HL-60 (cell line): ENCODE measurements around the gene CBFA2T2.
"Not testable (repeated sequence)": the region's sequence is repeated elsewhere in the genome, so short reads cannot be mapped to it uniquely, and the experiment has no call there.

Experiments used
- DNase-seq, 2 experiments: peaks; one replicate each; pipeline ENCODE4 v3.0.0-alpha.2; 2010 to 2020; ENCODE audit warnings: low read depth in 1 of 2, low spot score in 1 of 2
- H3K27ac ChIP-seq: fragments of 250-450 bp; sonication (Bioruptor Pico); replicated peaks from 2 replicates; pipeline ENCODE4 v1.5.1; 2020; ENCODE audit warnings: mild to moderate bottlenecking, moderate library complexity
- H3K27me3 ChIP-seq: fragments of 250-450 bp; sonication (Bioruptor Pico); 2 replicates; pipeline ENCODE4 v1.5.1; 2021; ENCODE audit warnings: mild to moderate bottlenecking, moderate library complexity; ENCODE audit not compliant: insufficient read depth, poor library complexity, severe bottlenecking
- H3K4me3 ChIP-seq: replicated peaks from 2 replicates; pipeline ENCODE4 v1.5.1; 2011; ENCODE audit warnings: mild to moderate bottlenecking, control low read depth, low read length; ENCODE audit not compliant: insufficient read depth
- GABPA ChIP-seq: IDR thresholded peaks from 2 replicates; pipeline ENCODE4 v1.6.1; 2012; ENCODE audit warnings: low read depth
- POLR2AphosphoS5 ChIP-seq: IDR thresholded peaks from 2 replicates; pipeline ENCODE4 v1.6.1; 2012; ENCODE audit warnings: low read depth
- SPI1 ChIP-seq: IDR thresholded peaks from 2 replicates; pipeline ENCODE4 v1.6.1; 2012; ENCODE audit warnings: low read depth, mild to moderate bottlenecking, borderline replicate concordance
- TF ChIP-seq, protein P1 (sequence below): IDR thresholded peaks from 2 replicates; pipeline ENCODE4 v1.6.1; 2012; ENCODE audit warnings: low read depth; ENCODE audit not compliant: insufficient replicate concordance
- TF ChIP-seq, protein P2 (sequence below): IDR thresholded peaks from one replicate; pipeline ENCODE4 v1.5.1; 2011; ENCODE audit warnings: low read length, control low read depth, inconsistent platforms; ENCODE audit not compliant: insufficient read depth

The CBFA2T2 gene

DNA sequence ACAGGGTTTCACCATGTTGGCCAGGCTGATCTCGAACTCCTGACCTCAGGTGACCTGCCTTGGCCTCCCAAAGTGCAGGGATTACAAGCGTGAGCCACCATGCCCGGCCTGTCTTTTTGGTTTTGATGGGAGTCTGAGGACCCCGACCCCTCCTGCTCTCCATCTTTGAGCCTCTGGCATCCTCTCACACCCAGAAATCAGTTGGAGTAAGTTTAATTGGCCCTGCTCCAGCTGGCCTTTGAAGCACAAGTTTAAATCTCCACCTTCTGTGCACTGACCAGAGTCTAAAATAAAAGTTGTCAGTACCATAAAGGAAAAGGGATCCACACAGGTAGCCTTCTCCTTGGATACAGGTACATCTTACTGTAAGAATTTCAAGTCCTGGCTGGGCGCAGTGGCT lies 156.3 kb downstream of the CBFA2T2 start:
- Histone ChIP-seq H3K4me3 (no peak overlapping the region), H3K27me3 (no peaks in the 10 kb centered on the region), H3K27ac (no peak overlapping the region)
- TF ChIP-seq, protein P1, sequence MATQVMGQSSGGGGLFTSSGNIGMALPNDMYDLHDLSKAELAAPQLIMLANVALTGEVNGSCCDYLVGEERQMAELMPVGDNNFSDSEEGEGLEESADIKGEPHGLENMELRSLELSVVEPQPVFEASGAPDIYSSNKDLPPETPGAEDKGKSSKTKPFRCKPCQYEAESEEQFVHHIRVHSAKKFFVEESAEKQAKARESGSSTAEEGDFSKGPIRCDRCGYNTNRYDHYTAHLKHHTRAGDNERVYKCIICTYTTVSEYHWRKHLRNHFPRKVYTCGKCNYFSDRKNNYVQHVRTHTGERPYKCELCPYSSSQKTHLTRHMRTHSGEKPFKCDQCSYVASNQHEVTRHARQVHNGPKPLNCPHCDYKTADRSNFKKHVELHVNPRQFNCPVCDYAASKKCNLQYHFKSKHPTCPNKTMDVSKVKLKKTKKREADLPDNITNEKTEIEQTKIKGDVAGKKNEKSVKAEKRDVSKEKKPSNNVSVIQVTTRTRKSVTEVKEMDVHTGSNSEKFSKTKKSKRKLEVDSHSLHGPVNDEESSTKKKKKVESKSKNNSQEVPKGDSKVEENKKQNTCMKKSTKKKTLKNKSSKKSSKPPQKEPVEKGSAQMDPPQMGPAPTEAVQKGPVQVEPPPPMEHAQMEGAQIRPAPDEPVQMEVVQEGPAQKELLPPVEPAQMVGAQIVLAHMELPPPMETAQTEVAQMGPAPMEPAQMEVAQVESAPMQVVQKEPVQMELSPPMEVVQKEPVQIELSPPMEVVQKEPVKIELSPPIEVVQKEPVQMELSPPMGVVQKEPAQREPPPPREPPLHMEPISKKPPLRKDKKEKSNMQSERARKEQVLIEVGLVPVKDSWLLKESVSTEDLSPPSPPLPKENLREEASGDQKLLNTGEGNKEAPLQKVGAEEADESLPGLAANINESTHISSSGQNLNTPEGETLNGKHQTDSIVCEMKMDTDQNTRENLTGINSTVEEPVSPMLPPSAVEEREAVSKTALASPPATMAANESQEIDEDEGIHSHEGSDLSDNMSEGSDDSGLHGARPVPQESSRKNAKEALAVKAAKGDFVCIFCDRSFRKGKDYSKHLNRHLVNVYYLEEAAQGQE = no peak
- TF ChIP-seq GABPA (no peak), SPI1 (no peak), POLR2AphosphoS5 (no peak)
- TF ChIP-seq, protein P2, sequence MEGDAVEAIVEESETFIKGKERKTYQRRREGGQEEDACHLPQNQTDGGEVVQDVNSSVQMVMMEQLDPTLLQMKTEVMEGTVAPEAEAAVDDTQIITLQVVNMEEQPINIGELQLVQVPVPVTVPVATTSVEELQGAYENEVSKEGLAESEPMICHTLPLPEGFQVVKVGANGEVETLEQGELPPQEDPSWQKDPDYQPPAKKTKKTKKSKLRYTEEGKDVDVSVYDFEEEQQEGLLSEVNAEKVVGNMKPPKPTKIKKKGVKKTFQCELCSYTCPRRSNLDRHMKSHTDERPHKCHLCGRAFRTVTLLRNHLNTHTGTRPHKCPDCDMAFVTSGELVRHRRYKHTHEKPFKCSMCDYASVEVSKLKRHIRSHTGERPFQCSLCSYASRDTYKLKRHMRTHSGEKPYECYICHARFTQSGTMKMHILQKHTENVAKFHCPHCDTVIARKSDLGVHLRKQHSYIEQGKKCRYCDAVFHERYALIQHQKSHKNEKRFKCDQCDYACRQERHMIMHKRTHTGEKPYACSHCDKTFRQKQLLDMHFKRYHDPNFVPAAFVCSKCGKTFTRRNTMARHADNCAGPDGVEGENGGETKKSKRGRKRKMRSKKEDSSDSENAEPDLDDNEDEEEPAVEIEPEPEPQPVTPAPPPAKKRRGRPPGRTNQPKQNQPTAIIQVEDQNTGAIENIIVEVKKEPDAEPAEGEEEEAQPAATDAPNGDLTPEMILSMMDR = no peak
- no peak for DNase-seq

DNA sequence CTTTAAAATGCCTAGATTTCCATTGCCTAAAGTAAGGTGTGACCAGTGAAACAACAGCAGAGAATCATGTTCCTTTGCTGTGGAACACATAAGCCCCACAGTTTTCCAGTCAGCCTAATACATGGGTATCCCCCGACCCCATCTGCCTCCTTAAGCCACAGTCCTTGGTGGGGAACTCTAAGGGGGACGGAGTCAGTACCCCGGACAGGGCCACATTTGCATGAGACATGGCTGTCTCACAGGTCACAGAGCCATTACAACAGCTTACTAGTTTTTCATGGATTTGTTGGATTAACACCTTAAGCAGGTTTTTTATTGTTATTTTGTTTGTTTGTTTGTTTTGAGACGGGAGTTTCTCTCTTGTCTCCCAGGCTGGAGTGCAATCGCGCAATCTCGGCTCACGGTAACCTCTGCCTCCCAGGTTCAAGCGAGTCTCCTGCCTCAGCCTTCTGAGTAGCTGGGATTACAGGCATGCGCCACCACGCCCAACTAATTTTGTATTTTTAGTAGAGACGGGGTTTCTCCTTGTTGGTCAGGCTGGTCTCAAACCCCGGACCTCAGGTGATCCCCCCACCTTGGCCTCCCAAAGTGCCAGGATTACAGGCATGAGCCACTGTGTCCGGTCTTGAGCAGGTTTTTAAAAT lies 157.2 kb downstream of the CBFA2T2 start:
- TF ChIP-seq, protein P1 = peak; percentile 87
- not testable (repeated sequence) for H3K27ac ChIP-seq, H3K27me3 ChIP-seq, H3K4me3 ChIP-seq, DNase-seq

DNA sequence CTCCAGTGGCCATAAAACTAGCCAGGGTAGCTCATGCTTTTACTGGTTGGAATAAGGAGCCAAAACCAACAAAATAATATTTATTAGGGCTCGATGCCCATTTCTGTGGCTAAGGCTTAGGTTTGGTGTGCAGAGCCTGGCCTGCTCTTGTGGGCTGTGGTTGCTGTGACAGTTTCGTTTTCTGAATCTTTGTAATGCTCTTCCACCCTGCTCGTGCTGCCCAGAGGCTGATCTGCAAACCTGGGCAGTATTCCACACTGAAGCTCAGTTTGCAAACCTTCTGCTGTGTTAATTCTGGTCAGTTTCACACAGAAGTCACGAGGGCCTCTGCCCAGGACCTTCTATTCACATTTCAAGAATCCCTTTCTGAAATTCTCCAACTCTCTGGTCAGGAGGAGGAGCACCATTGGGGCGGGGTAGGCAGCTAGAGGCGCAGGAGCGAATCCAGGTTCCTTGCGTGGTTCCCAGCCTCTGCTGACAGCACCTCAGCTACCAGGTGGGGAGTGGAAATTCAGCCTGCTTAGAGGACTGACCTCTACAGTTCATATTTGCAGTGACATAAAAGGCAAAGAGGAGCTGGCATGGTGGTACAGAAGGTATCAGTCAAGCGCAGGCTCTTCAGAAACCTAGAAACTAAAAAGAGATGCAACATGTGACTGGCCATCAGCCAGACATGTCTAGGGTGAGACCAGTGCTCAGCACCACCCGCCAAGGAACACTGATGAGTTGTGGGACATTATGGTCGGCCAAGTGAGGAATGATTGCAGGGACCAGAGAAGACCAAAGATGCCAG lies 157.9 kb downstream of the CBFA2T2 start:
- no peak overlapping the region for H3K27ac ChIP-seq
- H3K27me3 ChIP-seq = no peaks in the 10 kb centered on the region

DNA sequence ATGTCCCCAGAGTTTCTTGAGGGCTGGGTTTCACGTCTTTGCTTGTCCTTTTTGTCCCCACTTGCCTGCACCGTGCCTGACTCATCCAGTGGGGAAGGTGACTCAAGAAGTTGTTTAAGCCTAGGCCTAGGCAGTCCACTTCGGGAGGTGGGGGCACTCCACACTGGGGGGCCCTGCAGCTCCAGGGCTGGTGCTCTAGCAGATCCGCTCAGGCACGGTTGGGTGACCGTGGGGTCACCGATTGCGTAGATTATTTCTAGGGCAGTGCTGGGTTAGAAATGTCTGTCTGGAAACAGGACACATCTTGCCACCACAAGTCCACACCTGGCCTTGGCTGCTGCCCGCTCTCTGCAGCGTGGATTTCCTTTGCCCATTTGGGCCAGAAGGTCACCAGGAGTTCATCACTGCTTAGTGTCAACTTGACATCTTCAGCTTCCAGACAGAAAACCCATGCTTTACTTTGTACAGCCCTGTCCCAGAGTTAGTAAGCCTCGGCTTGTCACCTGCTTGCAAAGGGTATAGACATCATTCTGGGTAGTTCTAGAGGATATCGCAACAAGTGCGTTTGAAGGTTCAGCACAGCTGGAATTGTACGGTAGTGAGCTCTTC lies 158.6 kb downstream of the CBFA2T2 start:
- DNase-seq = no peak
- no peak overlapping the region for H3K4me3 ChIP-seq
- H3K27ac ChIP-seq = no peak overlapping the region
- TF ChIP-seq SPI1 (no peak), GABPA (no peak), POLR2AphosphoS5 (no peak)
- TF ChIP-seq, protein P1 = no peak
- TF ChIP-seq, protein P2 = no peak
- no peaks in the 10 kb centered on the region for H3K27me3 ChIP-seq

More for the DNA sequence above, 157.9 kb downstream of the CBFA2T2 start:
- no peak overlapping the region for H3K4me3 ChIP-seq
- no peak for DNase-seq
- no peak for TF ChIP-seq SPI1
- TF ChIP-seq, protein P2 = no peak
